ENCODE measurements around the gene FADS2. TPM values are rescaled to one million over a fixed set of nuclear protein-coding genes. Genes with fewer than 3 reads are reported as not detected.

FADS2 gene
- polyA plus RNA-seq, 1 donor from 2014 or later, result 0.63 TPM

- Mint-ChIP-seq H3K27me3 (no peaks in the 10 kb centered on the region), H3K4me1 (no peaks in the 10 kb centered on the region), H3K36me3 (no peaks in the 10 kb centered on the region), H3K9me3 (no peaks in the 10 kb centered on the region), H3K4me3 (no peak overlapping the region), H3K27ac (no peak overlapping the region)
Observed at GRCh38 chr11:61855939-61856680, 28.0 kb downstream of the FADS2 start.

- Mint-ChIP-seq H3K27ac (no peak overlapping the region), H3K27me3 (peaks cover 2% of the 10 kb centered on the region), H3K9me3 (peaks cover 0 to 2% (median 0%) of the 10 kb centered on the region in 3 donors), H3K4me3 (no peak overlapping the region), H3K4me1 (peaks cover 0 to 2% (median 0%) of the 10 kb centered on the region in 3 donors), H3K36me3 (no peaks in the 10 kb centered on the region)
Observed at GRCh38 chr11:61860054-61860903, 32.2 kb downstream of the FADS2 start.

- H3K4me1 Mint-ChIP-seq, result peaks cover 0 to 2% (median 0%) of the 10 kb centered on the region in 3 donors
- no peak overlapping the region for H3K4me3 Mint-ChIP-seq
- H3K27me3 Mint-ChIP-seq, result peaks cover 2% of the 10 kb centered on the region
- peaks cover 0 to 2% (median 0%) of the 10 kb centered on the region in 3 donors for H3K9me3 Mint-ChIP-seq
- no peaks in the 10 kb centered on the region for H3K36me3 Mint-ChIP-seq
- H3K27ac Mint-ChIP-seq, result peak overlapping the region in 2 of 3 donors; percentile 27 to 53
Observed at GRCh38 chr11:61861634-61862033, 33.5 kb downstream of the FADS2 start.

GRCh38 chr11:61862714-61863547, 34.8 kb downstream of the FADS2 start:
- Mint-ChIP-seq H3K4me3 (no peak overlapping the region), H3K36me3 (no peaks in the 10 kb centered on the region), H3K9me3 (peaks cover 0 to 2% (median 0%) of the 10 kb centered on the region in 3 donors), H3K27me3 (peaks cover 2% of the 10 kb centered on the region), H3K27ac (no peak overlapping the region), H3K4me1 (peaks cover 0 to 2% (median 0%) of the 10 kb centered on the region in 3 donors)

GRCh38 chr11:61863548-61864081, 35.5 kb downstream of the FADS2 start:
- peaks cover 2% of the 10 kb centered on the region for H3K27me3 Mint-ChIP-seq
- H3K4me3 Mint-ChIP-seq, result no peak overlapping the region
- H3K4me1 Mint-ChIP-seq, result peaks cover 0 to 2% (median 0%) of the 10 kb centered on the region in 3 donors
- H3K27ac Mint-ChIP-seq, result no peak overlapping the region
- H3K9me3 Mint-ChIP-seq, result peaks cover 0 to 2% (median 0%) of the 10 kb centered on the region in 3 donors
- no peaks in the 10 kb centered on the region for H3K36me3 Mint-ChIP-seq

GRCh38 chr11:61864814-61865775, 37.0 kb downstream of the FADS2 start:
- H3K27me3 Mint-ChIP-seq, result peaks cover 2% of the 10 kb centered on the region
- no peak overlapping the region for H3K27ac Mint-ChIP-seq
- no peaks in the 10 kb centered on the region for H3K36me3 Mint-ChIP-seq
- H3K9me3 Mint-ChIP-seq, result peaks cover 0 to 2% (median 0%) of the 10 kb centered on the region in 3 donors
- peaks cover 0 to 2% (median 0%) of the 10 kb centered on the region in 3 donors for H3K4me1 Mint-ChIP-seq
- no peak overlapping the region for H3K4me3 Mint-ChIP-seq

GRCh38 chr11:61866231-61866957, 38.3 kb downstream of the FADS2 start:
- H3K9me3 Mint-ChIP-seq, result peaks cover 0 to 2% (median 0%) of the 10 kb centered on the region in 3 donors
- H3K27ac Mint-ChIP-seq, result no peak overlapping the region
- H3K36me3 Mint-ChIP-seq, result no peaks in the 10 kb centered on the region
- H3K4me3 Mint-ChIP-seq, result no peak overlapping the region
- H3K27me3 Mint-ChIP-seq, result peaks cover 2% of the 10 kb centered on the region
- peaks cover 4% of the 10 kb centered on the region in 3 donors for H3K4me1 Mint-ChIP-seq

GRCh38 chr11:61866958-61867343, 38.9 kb downstream of the FADS2 start:
- H3K36me3 Mint-ChIP-seq, result peaks cover under 1% of the 10 kb centered on the region
- H3K4me1 Mint-ChIP-seq, result peaks cover 4 to 6% (median 5%) of the 10 kb centered on the region in 3 donors
- peaks cover 2% of the 10 kb centered on the region for H3K27me3 Mint-ChIP-seq
- no peak overlapping the region for H3K4me3 Mint-ChIP-seq
- H3K9me3 Mint-ChIP-seq, result no peaks in the 10 kb centered on the region
- H3K27ac Mint-ChIP-seq, result no peak overlapping the region

- H3K36me3 Mint-ChIP-seq, result peaks cover 2% of the 10 kb centered on the region
- H3K27me3 Mint-ChIP-seq, result no peaks in the 10 kb centered on the region
- H3K27ac Mint-ChIP-seq, result no peak overlapping the region
- peaks cover 4 to 6% (median 5%) of the 10 kb centered on the region in 3 donors for H3K4me1 Mint-ChIP-seq
- H3K9me3 Mint-ChIP-seq, result no peaks in the 10 kb centered on the region
- H3K4me3 Mint-ChIP-seq, result no peak overlapping the region
Observed at GRCh38 chr11:61868571-61869428, 40.7 kb downstream of the FADS2 start.

- Mint-ChIP-seq H3K27ac (no peak overlapping the region), H3K9me3 (no peaks in the 10 kb centered on the region), H3K4me1 (peaks cover 4 to 6% (median 5%) of the 10 kb centered on the region in 3 donors)
Observed at GRCh38 chr11:61869429-61869707, 41.3 kb downstream of the FADS2 start.

GRCh38 chr11:61869708-61870451, 41.8 kb downstream of the FADS2 start:
- H3K4me1 Mint-ChIP-seq, result peaks cover 2 to 6% (median 5%) of the 10 kb centered on the region in 3 donors
- H3K27ac Mint-ChIP-seq, result no peak overlapping the region
- H3K9me3 Mint-ChIP-seq, result no peaks in the 10 kb centered on the region
- H3K27me3 Mint-ChIP-seq, result no peaks in the 10 kb centered on the region
- peaks cover 2% of the 10 kb centered on the region for H3K36me3 Mint-ChIP-seq
- H3K4me3 Mint-ChIP-seq, result peak overlapping the region in 1 of 4 donors; percentile 49

More at GRCh38 chr11:61869429-61869707, 41.3 kb downstream of the FADS2 start:
- Mint-ChIP-seq H3K36me3 (peaks cover 2% of the 10 kb centered on the region), H3K27me3 (no peaks in the 10 kb centered on the region), H3K4me3 (no peak overlapping the region)

GRCh38 chr11:61870541-61871031, 42.5 kb downstream of the FADS2 start:
- H3K36me3 Mint-ChIP-seq, result peaks cover 2% of the 10 kb centered on the region
- no peaks in the 10 kb centered on the region for H3K9me3 Mint-ChIP-seq
- H3K4me1 Mint-ChIP-seq, result peaks cover 2 to 6% (median 5%) of the 10 kb centered on the region in 3 donors
- H3K27ac Mint-ChIP-seq, result no peak overlapping the region
- no peaks in the 10 kb centered on the region for H3K27me3 Mint-ChIP-seq
- H3K4me3 Mint-ChIP-seq, result no peak overlapping the region
